ENCODE results near the gene DNAJC24. TPM values are rescaled to one million over a fixed set of nuclear protein-coding genes. Genes with fewer than 3 reads are reported as not detected.

Gene DNAJC24
- total RNA-seq, 2 donors from 2014 or later = 8.8 to 23.2 TPM

DNA sequence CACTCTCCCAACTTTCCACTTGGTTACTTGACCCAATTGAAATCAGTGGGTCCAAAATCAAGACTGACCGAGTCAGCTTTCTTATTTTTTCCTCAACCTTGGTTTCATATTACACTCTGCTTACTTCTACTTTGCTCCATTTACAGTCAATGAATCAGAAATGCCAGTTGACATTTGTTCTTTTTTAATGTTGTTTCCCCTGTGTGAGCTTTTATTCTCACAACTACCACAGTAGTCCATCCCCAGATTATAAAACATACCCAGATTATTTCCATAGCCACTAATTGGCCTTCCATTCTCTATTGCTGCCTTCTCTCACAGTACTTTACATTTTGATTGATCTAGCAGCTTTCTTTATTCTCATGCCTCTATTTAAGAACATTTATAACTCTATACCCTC, 50.0 kb downstream of the DNAJC24 start:
- 60% methylated on average over 1 of the region's 1 CpG for WGBS
- TF ChIP-seq POLR2A (IDR thresholded peaks at IDR 0.05) = no peak
- no peak for TF ChIP-seq POLR2AphosphoS5 (IDR thresholded peaks at IDR 0.05)
- TF ChIP-seq, protein P1, sequence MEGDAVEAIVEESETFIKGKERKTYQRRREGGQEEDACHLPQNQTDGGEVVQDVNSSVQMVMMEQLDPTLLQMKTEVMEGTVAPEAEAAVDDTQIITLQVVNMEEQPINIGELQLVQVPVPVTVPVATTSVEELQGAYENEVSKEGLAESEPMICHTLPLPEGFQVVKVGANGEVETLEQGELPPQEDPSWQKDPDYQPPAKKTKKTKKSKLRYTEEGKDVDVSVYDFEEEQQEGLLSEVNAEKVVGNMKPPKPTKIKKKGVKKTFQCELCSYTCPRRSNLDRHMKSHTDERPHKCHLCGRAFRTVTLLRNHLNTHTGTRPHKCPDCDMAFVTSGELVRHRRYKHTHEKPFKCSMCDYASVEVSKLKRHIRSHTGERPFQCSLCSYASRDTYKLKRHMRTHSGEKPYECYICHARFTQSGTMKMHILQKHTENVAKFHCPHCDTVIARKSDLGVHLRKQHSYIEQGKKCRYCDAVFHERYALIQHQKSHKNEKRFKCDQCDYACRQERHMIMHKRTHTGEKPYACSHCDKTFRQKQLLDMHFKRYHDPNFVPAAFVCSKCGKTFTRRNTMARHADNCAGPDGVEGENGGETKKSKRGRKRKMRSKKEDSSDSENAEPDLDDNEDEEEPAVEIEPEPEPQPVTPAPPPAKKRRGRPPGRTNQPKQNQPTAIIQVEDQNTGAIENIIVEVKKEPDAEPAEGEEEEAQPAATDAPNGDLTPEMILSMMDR (IDR thresholded peaks at IDR 0.05) = no peak
- Histone ChIP-seq H3K4me1 (replicated peaks) (no peaks in the 10 kb centered on the region), H3K9me3 (no peaks in the 10 kb centered on the region), H3K36me3 (no peaks in the 10 kb centered on the region), H3K4me3 (no peak overlapping the region), H3K27me3 (replicated peaks; ENCODE audit: insufficient read depth) (no peaks in the 10 kb centered on the region), H3K27ac (no peak overlapping the region)
- intact Hi-C loops (cut with DNase I) = no loop called here
- DNase-seq (ENCODE audit: low spot score) = no peak

DNA sequence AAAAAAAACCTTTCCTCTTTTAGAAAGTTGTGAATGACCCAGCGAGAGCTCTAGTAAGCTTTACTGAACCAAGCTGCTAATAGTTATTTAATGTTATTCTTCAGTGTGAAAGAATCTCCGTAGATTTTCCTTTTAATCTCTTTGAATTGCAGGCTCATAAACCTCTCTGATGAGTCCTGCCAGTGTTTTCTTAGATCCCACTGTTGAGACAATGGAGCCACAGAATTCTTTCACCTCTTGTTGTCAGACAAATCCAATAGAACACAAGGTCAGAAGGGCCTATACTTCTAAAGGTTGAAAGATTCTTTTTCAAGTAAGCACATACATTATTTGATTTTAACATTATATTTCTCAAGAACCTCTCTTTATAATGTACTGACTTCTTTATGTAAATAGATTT, 52.2 kb downstream of the DNAJC24 start:
- H3K4me1 ChIP-seq (replicated peaks) = no peaks in the 10 kb centered on the region
- no peak for TF ChIP-seq POLR2AphosphoS5 (IDR thresholded peaks at IDR 0.05)
- TF ChIP-seq POLR2A (IDR thresholded peaks at IDR 0.05) = no peak
- TF ChIP-seq, protein P1 (IDR thresholded peaks at IDR 0.05) = no peak
- DNase-seq (ENCODE audit: low spot score) = no peak
- H3K27me3 ChIP-seq (replicated peaks; ENCODE audit: insufficient read depth) = no peaks in the 10 kb centered on the region
- intact Hi-C loops (cut with DNase I) = no loop called here
- no peak overlapping the region for H3K4me3 ChIP-seq
- 25% methylated on average over 2 of the region's 2 CpGs for WGBS
- no peaks in the 10 kb centered on the region for H3K36me3 ChIP-seq
- H3K27ac ChIP-seq = no peak overlapping the region
- no peaks in the 10 kb centered on the region for H3K9me3 ChIP-seq

DNA sequence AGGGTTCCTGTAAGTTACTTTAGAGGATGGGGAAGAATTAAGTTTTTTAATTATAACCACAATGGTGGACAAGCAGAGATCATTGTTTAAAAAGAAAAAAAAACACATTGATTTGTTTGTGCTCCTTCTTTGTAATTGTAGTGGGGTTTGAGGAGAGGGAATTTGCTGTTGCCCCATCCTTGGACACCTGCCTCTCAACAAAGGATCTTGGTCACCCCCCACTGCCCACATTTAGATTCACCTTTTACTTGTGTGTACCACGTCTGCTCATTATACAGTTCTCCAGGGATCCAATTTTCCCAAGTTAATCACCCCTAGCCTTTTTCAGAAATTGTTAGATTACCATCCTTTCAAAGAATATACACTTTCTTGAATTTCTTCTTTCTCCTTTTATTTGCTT, 53.0 kb downstream of the DNAJC24 start:
- no peak for DNase-seq (ENCODE audit: low spot score)
- Histone ChIP-seq H3K27me3 (replicated peaks; ENCODE audit: insufficient read depth) (no peaks in the 10 kb centered on the region), H3K4me1 (replicated peaks) (no peaks in the 10 kb centered on the region), H3K27ac (no peak overlapping the region), H3K9me3 (no peaks in the 10 kb centered on the region), H3K4me3 (no peak overlapping the region), H3K36me3 (no peaks in the 10 kb centered on the region)
- intact Hi-C loops (cut with DNase I) = no loop called here
- 100% methylated on average over 1 of the region's 1 CpG for WGBS
- TF ChIP-seq POLR2A (IDR thresholded peaks at IDR 0.05) = no peak
- TF ChIP-seq, protein P1 (IDR thresholded peaks at IDR 0.05) = no peak
- TF ChIP-seq POLR2AphosphoS5 (IDR thresholded peaks at IDR 0.05) = no peak

DNA sequence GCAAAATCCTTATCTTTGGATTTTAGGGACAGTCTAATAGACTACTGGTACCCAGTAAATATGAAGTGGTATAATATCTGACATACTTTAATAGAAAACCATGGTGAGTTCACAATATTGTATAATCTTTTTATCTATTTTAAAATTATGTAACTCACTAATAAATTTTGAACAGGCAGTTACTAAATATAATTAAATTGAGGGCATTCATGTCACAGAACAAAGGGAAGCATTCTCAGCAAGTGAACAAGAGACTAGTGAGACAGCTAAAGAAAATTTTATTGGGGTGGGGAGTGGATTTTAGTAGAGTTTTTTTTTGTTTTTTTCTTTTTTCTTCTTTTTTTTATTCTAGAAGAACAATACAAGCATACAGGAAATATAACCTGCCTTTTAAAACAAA, 55.0 kb downstream of the DNAJC24 start:
- H3K27ac ChIP-seq = no peak overlapping the region
- intact Hi-C loops (cut with DNase I) = no loop called here
- no peaks in the 10 kb centered on the region for H3K9me3 ChIP-seq
- no peaks in the 10 kb centered on the region for H3K4me1 ChIP-seq (replicated peaks)
- no peaks in the 10 kb centered on the region for H3K36me3 ChIP-seq
- no peak for DNase-seq (ENCODE audit: low spot score)
- H3K27me3 ChIP-seq (replicated peaks; ENCODE audit: insufficient read depth) = no peaks in the 10 kb centered on the region
- TF ChIP-seq POLR2A (IDR thresholded peaks at IDR 0.05) (no peak), POLR2AphosphoS5 (IDR thresholded peaks at IDR 0.05) (no peak)
- TF ChIP-seq, protein P1 (IDR thresholded peaks at IDR 0.05) = no peak
- H3K4me3 ChIP-seq = no peak overlapping the region

DNA sequence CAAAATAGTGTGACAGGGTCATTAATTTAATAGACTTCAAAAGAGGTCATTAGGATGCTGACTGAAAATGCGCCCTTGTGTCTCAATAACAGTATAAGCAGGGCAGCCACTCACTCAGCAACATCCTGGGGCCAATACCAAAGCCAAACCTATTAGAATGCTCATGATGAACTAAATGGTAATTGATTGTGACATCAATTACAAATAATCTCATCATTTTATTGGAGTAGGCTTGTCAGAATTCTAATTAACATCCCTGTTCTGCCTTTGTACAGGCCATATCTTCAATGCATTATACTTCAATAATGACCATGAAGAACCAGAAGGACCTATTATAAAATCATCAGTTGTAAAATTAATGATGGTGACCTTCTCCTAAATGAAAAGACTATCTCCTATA, 64.2 kb downstream of the DNAJC24 start:
- intact Hi-C loops (cut with DNase I) = no loop called here
- Histone ChIP-seq H3K27ac (no peak overlapping the region), H3K36me3 (no peaks in the 10 kb centered on the region), H3K4me1 (replicated peaks) (no peaks in the 10 kb centered on the region), H3K9me3 (no peaks in the 10 kb centered on the region), H3K27me3 (replicated peaks; ENCODE audit: insufficient read depth) (no peaks in the 10 kb centered on the region), H3K4me3 (no peak overlapping the region)
- DNase-seq (ENCODE audit: low spot score) = no peak
- TF ChIP-seq POLR2AphosphoS5 (IDR thresholded peaks at IDR 0.05) (no peak), POLR2A (IDR thresholded peaks at IDR 0.05) (no peak)
- TF ChIP-seq, protein P1 (IDR thresholded peaks at IDR 0.05) = no peak
- 98% methylated on average over 1 of the region's 1 CpG for WGBS

All from prostate gland (tissue), 2 donors.